Stimulated activated CD8-positive, alpha-beta memory T cell treated with anti-CD3 and anti-CD28 coated beads, Interleukin-2, amount 100 ng/mL, for 48 hours (primary cell): ENCODE measurements around the gene C2CD2.
"Not testable (repeated sequence)": the region's sequence is repeated elsewhere in the genome, so short reads cannot be mapped to it uniquely, and the experiment has no call there.

ENCODE experiments used
- DNase-seq, 2 donors: peaks; one replicate each; pipeline ENCODE4 v3.0.0-alpha.2; 2020; ENCODE audit warnings: low read depth in 2 of 2

Gene C2CD2

DNA sequence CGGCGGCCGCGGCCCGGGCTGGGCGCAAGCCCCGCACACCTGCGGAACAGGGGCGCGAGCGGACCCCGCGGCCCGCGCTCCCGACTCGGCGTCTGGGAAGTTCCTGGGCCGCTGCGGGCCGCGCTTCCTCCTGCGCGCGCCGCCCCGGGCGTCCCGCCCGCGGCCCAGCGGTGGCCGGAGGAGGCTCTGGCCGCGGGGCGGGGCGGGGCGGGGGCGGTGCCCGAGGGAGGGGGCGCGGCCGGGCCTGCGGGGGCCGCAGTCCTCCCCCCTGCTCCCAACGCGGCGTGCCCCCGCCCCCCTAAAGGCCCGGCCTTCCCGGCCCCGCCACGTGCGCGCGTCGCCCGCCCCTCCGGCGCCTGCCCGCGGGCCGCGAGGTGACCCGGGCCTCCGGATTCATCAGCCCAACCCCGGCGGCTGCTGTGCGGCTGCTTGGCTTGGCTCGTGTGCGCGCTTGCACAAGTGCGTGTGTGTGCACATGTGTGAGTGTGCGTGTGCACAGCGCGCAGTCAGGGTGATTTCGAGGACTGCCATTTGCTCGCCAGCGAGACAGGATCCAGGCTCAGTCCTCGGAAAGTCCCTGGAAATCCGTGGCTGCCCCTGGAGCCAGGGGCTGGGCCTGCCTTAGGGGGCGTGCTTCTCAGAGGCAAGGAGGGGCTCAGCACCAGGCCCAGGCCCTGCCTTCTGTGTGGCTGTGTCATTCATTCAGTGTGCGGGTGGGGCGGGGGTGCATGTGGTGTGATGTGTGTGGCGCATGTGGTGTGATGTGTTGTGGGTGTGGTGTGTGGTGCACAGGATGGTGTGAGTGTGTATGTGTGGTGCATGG is at the start of gene C2CD2:
Gene C2CD2 (minus strand): TSS at position 188 of the 823 bp plus-strand sequence. CDS start 370 bp downstream, outside the sequence.
- peak; percentile 18 for DNase-seq

DNA sequence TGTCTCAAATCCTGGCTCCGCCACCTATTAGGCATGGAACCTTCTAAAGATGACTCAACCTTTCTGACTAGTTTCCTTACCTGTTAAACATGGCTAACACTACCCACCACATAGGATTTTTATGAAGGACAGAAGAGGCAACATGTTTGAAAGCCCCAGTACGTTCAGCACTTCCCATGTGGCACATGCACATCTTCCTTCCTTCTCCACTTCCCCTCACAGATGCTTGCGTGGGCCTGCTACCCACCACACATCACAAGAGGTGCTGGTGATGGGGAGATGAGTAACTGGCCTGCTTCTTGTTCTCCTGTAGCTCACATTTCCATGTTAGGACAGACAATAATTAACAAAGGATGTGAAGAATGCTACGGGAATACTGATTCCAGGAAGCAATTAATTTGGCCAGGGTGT is 49.2 kb upstream of the C2CD2 start:
- DNase-seq, result peak in 1 of 2 donors; percentile 16

DNA sequence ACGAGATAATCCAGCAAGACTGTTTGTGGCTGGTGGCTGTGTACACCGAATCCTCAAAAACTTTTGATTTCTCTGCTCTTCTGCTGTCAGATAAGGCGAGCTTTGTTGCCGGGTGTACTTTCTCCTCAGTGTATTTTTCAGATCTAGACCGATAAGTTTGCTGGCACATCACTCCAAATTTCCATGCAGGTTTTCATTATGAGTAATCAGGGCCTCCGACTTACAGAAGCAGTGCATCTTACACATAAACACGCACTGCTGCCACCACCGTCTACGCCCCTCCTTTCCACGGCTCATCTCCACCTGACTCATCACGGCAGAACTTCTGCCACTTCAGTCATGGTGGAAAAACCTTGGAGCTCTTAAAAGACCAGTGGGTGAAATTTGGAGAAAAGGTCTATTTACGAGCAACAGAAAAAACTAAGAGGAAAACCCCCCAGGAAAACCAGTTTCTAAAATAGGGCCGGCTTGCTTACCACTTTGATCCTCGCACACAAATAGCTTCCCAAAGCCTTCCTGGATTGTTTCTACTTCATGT is 48.7 kb upstream of the C2CD2 start:
- peak; percentile 46 to 63 for DNase-seq

DNA sequence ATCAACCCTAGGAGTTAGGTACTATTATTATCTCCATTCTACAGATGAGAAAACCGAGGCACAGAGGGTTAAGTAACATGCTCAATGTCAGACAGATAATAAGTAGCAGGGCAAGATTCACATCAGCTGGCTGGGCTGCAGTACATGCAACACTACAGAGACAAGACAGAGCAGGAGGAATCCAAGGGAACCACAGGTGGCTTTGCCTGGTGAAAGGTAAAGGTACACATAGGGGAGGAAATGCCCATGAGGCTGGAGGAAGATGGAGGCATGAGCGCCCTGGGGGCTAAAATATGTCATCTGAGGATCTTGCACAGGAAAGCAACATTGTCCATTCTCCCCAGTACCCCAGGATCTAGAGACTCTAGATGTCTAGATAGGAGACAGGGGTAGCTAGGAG is 48.0 kb upstream of the C2CD2 start:
- no peak for DNase-seq

DNA sequence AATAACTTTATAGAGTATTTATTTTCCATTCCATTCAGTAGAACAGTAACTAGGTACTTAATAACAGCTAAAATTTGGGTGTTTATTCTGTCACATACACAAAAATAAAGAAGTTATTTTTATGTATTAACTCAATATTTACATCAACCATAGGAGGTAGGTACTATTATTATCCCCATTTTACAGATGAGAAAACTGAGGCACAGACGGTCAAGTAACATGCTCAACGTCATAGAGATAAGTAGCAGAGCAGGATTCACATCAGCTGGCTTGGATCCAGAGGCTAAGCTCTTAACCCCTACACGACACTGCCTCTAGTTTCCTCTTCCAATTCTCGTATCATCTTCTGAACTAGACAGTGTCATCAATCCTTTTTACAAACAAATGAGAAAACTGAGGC is 47.1 kb upstream of the C2CD2 start:
- DNase-seq, result no peak

DNA sequence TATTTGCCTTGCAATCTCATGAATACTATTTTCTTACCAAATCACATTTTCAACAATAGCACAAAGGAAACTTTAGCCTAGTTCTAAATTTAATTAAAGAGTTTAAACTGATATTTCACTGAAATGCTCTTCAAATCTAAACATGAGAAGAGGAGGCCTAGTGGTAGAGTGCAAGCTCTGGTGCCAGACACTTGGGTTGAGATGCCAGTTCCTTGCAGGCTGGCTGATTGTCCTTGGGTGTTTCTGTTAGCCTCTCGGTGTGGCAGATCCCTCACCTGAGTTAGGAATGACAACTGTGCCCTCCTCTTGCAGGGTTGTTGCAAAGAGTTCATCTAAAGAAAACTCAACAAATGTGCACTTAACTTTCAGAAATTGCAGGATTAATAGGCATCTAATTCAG is 43.8 kb upstream of the C2CD2 start:
- DNase-seq, result no peak

DNA sequence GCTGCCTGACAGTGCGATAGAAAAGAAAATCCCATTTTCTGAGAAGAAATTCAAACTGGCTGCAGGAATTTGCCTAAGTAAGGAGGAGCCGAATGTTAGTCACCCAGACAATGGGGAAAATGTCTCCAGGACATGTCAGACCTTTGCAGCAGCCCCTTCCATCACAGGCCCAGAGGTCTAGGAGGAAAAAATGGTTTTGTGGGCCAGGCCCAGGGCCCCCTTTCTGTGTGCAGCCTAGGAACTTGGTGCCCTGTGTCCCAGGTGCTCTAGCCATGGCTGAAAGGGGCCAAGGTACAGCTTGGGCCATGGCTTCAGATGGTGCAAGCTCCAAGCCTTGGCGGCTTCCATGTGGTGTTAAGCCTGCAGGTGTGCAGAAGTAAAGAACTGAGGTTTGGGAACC is 41.8 kb upstream of the C2CD2 start:
- no peak for DNase-seq

DNA sequence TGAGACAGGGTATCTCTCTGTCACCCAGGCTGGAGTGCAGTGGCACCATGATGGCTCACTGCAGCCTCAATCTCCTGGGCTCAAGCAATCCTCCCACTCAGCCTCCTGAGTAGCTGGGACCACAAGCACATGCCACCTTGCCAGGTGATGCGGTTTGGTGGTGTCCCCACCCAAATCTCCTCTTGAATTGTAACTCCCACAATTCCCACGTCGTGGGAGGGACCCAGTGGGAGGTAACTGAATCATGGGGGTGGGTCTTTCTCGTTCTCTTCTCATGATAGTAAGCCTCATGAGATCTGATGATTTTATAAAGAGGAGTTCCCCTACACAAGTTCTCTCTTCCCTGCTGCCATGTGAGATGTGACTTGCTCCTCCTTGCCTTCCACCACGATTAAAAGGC is 40.8 kb upstream of the C2CD2 start:
- not testable (repeated sequence) for DNase-seq

DNA sequence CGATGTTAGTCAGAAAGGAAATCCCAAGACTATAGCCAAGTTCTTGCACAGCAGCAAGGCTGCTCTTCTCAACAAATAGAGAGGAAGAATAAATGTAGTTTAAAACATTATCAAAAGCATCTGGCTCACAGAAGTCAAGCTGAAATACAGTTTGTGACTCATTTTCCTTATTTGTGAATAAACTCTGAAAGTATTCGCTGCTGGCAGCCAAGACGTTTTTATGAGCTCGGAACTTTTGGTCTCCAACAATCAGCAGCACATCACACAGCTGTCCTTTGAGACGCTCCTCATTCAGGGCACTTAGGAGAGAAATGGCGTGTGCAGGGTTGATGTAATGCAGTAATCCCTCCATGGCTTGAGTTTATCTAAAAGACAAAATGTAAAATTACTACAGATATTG is 39.9 kb upstream of the C2CD2 start:
- no peak for DNase-seq

DNA sequence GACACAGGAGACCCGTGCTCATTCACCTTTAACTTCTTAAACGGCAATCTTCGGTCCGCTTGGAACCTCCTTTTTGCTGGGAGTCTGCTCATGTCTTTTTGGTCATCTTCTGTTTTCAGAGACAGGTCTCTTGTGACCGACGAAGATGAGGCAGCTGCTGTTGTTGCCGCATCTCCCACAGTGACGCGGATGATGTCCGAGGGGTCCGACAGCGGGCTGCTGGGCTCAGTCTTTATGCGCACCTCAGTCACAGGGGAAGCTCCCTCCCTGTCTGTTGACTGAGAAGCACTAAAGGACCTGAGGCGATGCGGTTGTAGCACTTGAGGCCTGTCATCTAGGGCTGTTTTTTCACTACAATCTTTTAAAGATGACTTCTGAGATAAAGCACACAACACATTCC is 38.8 kb upstream of the C2CD2 start:
- DNase-seq, result no peak

DNA sequence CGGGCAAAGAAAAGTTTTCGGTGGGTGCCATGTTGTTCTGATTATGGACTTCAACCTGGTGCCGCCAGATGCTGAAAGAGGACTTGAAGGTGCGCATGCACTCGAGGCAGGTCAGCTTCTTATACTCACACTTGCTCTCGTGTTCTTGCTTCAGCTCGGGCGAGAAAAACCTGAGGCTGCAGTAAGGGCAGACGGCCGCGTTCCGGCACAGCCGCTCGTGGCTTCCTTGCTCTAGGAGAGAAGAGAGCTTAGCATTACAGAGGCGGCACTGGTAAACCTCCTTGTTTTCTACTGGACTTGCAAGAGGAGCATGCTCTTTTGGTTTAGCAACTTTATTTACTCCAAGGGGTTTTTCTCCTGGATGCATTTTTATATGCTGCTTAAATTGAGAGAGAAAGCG is 37.8 kb upstream of the C2CD2 start:
- no peak for DNase-seq

DNA sequence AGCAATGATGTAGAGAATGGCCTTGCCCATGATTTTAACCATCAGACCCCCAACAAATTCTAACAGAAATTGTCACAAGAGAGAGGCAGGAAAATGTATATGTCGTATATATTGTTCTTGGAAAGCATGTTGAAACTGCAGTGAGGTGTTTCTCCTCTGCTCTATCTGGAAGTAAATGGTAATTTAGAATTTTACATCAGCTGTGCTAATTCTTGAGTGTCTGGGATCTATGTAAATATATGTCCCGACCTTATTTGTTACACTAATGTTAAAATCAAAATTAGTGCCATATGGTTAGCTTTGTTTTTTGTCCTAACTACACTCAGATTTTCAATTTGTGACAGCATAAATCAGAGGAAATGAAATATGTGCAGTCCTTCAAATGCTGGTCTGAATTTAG is 35.9 kb upstream of the C2CD2 start:
- DNase-seq, result no peak

DNA sequence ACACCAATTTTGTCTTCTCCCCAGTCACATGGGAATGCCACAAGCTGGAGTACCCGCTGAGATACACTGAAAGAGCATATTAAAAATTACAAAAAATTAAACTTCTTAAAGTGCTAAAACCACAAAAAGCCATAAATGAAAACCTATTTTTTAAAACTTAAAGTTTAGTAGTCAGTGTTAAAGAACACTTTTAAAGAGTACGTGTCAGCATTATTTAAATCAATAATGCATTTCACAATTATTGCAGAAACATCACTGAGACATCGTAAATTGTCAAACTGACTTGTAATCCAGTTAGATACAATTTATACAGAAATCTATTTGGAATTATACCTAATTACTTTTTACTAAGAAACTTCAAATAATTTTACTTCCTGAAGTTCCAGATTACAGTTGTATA is 33.5 kb upstream of the C2CD2 start:
- no peak for DNase-seq

DNA sequence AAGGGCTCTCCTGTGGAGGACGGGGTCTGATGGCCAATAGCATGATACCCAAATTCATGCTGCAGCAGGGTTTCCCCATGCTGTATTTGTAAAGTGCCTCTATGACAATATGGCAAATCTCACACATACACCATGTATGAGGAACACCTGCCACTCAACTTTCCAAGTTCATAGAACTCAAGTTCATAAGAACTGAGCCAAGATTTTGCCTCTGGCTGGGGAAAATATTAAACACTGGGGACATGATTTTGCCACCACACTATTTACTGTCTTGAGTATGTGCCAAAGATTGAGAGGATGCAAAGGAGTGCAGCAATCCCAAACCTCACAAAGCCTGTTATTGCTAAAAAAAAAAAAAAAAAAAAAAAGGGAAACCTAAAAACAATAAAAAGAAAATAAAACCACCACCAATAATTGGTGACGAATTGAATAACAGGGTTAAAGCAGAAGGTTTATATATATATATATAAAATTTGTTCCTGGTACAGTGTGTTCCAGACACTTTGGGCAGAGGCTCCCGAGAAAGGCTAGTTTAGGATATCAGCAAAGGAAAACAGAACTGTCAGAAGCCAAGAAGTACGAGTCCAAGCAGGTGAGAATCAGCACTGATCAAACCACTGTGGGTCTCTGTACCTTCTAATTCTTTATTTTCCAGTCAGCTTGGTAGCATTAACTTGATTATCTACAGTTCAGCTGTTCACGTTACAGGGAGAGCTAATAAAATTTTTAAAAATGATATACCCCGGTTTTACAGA is 32.0 kb upstream of the C2CD2 start:
- DNase-seq, result no peak

DNA sequence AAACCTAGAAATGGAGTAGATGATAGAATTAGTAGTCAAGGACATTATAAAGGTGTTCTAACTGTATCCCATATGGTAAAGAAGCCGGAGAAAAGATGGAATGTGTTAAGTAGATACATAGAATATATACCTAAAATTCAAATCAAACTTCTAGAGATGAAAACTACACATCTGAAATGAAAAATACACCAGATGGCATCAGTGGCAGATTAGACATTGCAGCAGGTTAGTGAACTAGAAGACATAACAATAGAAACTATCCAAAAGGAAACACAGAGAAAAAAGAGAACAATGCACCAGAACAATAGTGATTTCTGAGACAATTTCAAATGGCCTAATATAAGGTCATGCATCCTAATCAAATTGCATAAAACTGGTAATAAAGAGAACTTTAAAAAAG is 29.4 kb upstream of the C2CD2 start:
- no peak for DNase-seq

DNA sequence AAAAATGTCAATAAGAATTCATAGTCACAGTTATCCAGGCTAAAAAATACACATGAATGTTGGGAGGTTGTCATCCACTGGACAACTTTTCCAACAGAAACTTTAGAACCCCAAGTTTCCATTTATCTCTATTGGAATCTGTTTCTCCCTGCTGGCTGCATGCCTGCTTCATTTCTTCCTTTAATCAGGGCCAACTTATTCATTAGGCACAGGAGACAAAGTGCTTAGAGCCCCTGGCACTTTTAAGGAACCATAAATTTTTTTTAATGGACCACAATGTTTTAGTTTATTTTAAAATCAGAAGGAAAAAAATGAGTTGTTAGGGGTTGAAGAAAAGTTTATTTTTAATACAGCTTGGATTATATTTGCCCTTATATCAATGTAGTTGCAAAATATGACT is 26.7 kb upstream of the C2CD2 start:
- no peak for DNase-seq

DNA sequence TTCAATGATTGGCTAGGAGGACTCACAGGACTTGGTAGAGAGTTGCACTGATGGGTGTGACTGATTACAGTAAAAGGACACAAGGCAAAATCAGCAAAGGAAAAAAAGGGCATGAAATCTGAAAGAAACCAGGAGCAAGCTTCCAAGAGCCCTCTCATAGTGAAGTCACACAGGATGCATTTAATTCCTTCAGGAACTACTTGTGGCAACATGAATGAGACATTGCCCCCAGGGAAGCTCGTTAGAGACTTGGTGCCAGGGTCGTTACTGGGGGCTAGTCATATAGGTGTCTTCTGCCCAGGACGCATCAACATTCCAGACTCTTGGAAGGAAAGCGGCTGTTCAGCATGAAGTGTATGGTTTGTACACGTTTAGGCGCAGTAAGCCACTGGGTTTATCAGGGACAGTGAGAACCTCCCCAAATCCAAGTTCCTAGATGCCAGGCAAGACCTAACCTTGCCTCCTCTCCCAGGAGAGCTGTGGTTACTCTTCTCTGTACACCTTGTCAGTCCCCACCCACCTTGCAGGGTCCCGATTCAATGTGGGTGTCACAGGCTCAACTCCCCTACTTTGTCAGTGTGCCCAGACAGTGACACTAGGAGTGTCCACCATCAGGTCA is 26.0 kb upstream of the C2CD2 start:
- DNase-seq, result no peak

DNA sequence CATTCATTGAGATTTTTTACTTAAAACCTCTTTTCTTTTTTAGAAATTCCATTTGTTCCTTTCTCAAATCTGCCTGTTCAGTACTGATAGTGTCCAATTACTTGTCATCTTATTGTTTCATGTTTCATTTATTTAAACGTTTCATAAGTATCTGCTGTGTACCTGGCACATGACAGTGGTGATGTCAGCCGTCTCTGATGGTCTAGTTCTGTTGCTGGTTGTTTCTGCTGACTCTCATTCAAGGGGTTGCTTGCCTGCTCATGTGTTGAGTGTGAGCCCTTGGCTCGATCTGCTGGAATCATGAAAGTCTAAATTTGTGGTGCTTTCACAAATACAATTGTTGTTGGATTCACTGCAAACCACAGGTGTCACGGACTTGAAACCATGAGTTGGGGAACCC is 25.5 kb upstream of the C2CD2 start:
- no peak for DNase-seq

DNA sequence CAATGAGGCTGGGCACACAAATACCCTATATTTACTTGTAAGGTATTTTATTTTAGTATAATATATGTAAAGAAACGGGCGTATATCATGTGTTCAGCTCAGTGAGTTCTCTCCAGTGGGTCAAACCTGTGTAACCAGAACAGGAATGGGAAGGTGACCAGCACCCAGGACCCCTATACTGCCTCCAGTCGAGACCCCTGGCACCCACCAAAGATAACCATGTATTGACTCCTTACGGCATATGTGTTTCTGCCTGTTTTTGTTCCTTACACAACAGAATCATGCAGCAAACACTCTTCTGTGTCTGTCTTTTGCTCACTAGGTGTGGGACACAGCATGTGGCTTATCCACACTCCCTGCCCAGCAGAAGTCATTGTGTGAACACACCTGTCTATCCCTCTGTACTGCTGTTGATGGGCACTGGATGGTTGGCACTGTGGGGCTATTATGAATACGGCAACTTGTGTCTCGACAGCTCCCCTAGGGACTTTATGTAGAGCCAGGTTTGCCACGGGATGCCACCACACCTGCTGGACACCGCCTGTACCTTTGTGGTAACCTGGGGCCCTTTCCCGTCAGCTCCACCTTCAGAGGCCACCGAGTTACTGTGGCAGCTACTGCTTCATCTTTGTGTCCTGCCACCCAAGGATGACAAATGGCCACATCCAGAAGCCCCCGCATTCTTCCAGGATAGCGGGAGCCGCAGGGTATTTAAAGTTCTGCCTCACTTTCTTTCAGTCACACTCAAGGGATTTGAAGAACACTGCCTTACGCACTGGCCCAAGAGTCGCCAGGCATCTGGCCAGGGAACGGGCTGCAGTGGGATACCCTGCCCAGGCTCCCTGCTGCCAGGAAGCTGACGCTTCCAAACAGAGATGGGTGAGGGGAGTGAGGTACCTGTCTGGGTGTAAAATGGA is 23.5 kb upstream of the C2CD2 start:
- DNase-seq, result no peak

DNA sequence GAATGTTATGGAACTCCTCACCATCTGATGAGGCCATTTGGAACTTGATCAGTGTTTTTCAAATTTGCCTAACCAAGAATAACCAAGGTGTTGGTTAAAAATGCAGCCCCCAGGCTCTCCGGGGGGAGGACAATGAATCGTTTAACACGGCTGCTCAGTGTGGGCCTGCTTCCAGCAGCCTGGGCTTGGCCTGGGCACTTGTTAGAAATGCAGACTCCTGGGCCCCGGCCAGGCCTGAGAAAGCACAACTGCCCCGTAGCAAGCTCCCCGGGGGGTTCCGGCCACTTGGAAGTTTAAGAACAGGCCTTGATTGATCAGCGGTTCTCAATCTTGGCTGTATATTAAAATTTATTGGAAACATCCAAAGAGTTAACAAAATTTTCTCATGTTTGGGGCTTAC is 22.8 kb upstream of the C2CD2 start:
- DNase-seq, result no peak
